NCI-H446 (cell line): Measurements from ENCODE around the gene DCAF15.

Experiments
- DNase-seq, 2 experiments: peaks; one replicate each; lab custom pipeline; 2025; lab: John Stamatoyannopoulos, UW

Gene DCAF15

DNA sequence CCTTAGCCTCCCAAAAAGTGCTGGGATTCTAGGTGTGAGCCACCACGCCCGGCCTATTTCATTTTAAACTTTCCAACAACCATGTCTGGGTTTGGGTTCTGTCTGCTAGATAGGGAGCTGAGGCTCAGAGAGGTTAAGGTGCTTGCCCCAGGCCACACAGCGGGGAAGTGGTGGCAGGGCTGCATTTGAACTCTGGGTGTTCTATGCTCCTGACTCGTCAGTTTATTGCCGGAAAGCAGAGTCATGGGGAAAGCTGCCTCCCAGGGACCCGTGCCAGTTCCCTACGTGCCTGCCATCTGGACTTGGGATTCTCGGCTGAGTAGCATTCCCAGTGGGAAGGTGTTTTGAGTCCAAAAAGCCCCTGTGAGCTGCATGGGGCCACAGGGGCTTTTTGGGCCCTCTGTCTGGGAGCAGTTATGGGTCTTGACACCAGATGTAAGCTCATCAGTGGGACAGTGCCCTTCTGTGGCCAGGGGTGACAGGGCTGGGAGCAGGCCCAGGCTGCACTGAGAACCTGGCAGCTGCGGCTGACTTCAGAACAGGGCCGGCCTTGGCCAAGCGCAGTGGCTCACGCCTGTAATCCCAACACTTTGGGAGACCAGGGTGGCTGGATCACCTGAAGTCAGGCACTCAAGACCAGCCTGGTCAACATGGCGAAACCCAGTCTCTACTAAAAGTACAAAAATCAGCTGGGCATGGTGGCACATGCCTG, 42.9 kb downstream of the DCAF15 start:
- peak; percentile 82 to 89 for DNase-seq

DNA sequence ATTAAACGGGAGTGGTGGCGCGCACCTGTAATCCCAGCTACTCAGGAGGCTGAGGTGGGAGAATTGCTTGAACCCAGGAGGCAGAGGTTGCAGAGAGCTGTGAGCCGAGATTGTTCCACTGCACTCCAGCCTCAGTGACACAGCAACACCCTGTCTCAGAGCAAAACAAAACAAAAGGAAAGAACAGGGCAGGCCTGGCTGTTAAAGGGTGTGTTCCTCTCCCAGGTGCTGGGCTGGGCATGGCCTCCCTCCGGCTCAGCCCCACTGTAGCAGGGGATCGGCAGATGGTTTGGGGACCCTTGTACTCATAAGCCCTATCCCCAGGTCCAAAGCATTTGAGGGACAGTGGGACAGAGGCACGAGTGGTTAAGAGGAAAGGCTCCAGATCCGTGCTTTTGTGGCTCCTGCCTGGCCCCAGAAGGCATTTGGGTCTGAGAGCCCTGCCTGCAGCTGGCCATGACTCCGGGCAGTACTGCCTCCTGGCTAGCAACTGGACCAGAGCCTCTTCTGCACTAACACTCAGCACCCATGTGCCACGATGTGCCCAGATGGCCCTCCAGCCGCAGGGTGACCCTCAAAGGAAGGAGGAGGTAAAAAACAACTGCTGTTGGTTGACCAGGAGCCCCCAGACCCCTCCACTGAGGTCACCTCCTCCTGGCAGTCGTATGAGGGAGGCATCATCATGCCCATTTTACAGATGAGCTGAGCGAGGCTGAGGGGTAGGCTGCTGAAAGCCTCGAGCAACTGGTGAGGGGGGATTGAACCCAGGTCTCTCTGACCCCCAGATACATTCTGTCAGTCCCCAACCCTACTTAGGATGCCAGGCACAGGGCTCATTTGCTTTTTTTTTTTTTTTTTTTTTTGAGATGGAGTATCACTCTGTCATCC, 43.8 kb downstream of the DCAF15 start:
- DNase-seq = no peak

GRCh38 chr19:13996928-13997630, 44.8 kb downstream of the DCAF15 start:
- no peak for DNase-seq

GRCh38 chr19:13997631-13997962, 45.3 kb downstream of the DCAF15 start:
- DNase-seq = no peak

GRCh38 chr19:13998426-13998825, 46.1 kb downstream of the DCAF15 start:
- no peak for DNase-seq

GRCh38 chr19:13999085-13999484, 46.8 kb downstream of the DCAF15 start:
- DNase-seq = no peak

DNA sequence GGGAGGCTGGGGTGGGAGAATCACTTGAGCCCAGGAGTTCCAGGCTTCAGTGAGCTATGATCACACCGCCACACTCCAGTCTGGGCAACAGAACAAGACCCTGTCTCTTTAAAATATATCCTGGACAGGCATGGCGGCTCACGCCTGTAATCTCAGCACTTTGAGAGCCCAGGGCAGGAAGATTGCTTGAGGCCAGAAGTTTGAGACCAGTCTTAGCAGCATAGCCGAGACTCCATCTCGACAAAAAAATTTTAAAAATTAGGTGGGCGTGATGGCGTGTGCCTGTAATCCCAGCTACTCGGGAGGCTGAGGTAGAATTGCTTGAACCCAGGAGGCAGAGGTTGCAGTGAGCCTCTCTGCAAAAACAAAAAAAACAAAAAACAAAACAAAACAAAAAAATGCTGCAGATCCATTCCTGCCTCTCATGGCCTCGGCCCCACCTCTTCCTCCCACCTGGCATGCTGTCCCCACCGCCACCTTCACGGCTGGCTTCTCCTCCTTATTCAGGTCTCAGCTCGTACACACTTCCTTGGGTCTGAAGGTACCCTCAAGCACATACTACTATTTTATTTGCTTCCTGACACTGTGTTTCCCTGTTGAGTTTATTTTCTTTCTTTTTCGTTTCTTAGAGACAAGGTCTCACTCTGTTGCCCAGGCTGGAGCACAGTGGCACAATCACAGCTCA, 48.5 kb downstream of the DCAF15 start:
- no peak for DNase-seq

DNA sequence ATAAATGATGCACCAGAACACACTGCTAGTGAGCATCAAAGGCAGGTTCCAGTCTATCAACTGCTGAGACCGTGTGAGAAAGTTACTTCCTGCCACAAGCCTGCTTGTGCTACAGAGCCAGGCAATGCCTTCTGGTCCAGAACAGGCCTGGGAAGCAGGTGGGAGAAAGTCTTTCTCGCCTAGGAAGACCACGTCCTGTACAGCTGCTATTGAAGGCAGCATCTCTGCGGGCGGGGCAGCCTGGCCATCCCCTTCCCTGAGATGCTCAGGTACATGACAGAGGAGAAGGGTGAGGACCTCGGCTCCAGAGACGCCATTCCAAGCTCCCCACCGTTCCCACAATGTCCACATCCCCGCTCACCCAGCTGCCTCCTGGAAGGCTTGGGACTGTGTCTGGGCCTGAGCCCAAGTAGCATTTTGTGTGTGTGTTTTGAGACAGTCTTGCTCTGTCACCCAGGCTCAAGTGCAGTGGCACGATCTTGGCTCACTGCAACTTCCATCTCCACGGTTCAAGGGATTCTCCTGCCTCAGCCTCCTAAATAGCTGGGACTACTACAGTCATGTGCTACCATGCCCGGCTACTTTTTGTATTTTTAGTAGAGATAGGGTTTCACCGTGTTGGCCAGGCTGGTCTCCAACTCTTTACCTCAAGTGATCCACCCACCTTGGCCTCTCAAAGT, 50.4 kb downstream of the DCAF15 start:
- no peak for DNase-seq

- DNase-seq = no peak
Observed at GRCh38 chr19:14003251-14004055, 51.1 kb downstream of the DCAF15 start.

DNA sequence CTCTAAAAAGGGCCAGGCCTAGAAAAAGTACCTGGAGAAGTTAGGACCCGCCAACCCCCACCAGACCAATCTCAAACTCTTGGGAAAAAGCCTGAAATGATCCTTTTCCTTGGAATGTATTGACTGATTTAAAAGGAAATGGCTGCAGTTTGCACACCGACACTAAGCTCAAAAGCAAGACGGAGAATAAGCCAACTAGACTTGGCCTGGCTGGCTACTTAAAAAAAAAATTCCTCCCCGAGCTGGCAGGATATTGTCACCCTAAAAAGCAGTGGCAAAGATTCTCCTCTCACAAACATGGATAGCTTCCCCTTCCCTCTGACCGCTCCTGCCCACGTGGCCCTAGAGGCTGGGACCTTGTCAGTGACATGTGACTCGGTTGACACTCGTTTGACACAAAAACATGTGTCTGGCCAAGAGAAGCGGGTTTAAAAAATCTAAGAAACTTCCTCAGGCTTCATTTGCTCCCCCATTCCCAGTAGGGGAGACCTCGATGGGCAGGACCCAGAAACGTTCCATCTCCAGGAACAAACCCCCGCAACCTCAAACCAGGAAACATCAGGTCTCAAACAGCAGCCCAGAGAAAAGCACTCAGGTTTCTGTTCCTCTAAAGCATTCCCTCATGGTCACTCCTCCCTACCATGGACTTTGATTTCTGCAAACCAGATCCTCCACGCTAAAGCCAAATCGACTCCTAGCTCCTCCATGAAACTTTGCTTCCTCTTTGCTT, 52.5 kb downstream of the DCAF15 start:
- no peak for DNase-seq

GRCh38 chr19:14005349-14006084, 53.2 kb downstream of the DCAF15 start:
- DNase-seq = peak; percentile 71 to 85

- DNase-seq = peak; percentile 99 to 100
Observed at GRCh38 chr19:14006085-14006765, 53.9 kb downstream of the DCAF15 start, which contains the start of gene RFX1. Gene RFX1, minus strand, starts transcription at chr19:14006320. Its CDS starts 12,477 bp downstream, at chr19:13993843.

- DNase-seq = peak in 1 of 2 experiments; percentile 98
Observed at GRCh38 chr19:14006766-14007562, 54.7 kb downstream of the DCAF15 start.
